ENCODE data around the gene SFXN4. TPM values are rescaled to one million over a fixed set of nuclear protein-coding genes. Genes with fewer than 3 reads are reported as not detected.

SFXN4 gene
- total and polyA plus RNA-seq, 4 donors, result 12.4 to 34.1 (median 24.1) TPM

DNA sequence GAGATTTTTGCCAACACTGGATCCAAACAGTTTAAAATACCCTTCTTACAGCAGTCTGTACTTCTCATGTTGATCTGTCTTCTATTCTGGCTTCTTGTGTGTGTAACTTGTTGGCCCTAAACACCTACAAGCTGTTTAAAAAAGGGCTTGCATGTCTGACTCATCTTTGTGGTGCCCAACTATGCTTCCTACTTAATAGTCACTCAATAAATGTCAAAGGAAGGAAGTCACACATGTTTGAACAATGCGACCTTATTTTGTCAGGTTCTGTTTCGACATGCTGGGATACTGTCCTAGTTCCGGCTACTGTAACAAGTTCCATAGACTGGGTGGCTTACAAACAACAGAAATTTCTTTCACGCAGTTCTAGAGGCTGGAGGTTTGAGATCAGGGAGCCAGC lies 32.4 kb upstream of the SFXN4 start:
- Histone ChIP-seq H3K27me3 (ENCODE audit: control insufficient read depth in 4 of 4, insufficient read depth in 4 of 4, low read length in 3 of 4) (no peaks in the 10 kb centered on the region), H3K4me1 (ENCODE audit: control insufficient read depth in 4 of 4, insufficient read depth in 4 of 4, low read length in 3 of 4) (peaks cover 0 to 3% (median 0%) of the 10 kb centered on the region in 4 donors), H3K4me3 (ENCODE audit: low read depth in 1 of 3, low read length in 3 of 3) (no peak overlapping the region), H3K9me3 (ENCODE audit: control insufficient read depth in 4 of 4, low read length in 3 of 4) (no peaks in the 10 kb centered on the region), H3K27ac (ENCODE audit: low read depth in 1 of 2, low read length in 2 of 2) (no peak overlapping the region), H3K9ac (ENCODE audit: low read depth in 1 of 2, low read length in 2 of 2) (no peak overlapping the region), H3K36me3 (ENCODE audit: control insufficient read depth in 4 of 4, insufficient read depth in 3 of 4, low read depth in 1 of 4, low read length in 3 of 4) (no peaks in the 10 kb centered on the region)
- TF ChIP-seq RXRA (IDR thresholded peaks at IDR 0.05), result no peak
- TF ChIP-seq, protein P1, sequence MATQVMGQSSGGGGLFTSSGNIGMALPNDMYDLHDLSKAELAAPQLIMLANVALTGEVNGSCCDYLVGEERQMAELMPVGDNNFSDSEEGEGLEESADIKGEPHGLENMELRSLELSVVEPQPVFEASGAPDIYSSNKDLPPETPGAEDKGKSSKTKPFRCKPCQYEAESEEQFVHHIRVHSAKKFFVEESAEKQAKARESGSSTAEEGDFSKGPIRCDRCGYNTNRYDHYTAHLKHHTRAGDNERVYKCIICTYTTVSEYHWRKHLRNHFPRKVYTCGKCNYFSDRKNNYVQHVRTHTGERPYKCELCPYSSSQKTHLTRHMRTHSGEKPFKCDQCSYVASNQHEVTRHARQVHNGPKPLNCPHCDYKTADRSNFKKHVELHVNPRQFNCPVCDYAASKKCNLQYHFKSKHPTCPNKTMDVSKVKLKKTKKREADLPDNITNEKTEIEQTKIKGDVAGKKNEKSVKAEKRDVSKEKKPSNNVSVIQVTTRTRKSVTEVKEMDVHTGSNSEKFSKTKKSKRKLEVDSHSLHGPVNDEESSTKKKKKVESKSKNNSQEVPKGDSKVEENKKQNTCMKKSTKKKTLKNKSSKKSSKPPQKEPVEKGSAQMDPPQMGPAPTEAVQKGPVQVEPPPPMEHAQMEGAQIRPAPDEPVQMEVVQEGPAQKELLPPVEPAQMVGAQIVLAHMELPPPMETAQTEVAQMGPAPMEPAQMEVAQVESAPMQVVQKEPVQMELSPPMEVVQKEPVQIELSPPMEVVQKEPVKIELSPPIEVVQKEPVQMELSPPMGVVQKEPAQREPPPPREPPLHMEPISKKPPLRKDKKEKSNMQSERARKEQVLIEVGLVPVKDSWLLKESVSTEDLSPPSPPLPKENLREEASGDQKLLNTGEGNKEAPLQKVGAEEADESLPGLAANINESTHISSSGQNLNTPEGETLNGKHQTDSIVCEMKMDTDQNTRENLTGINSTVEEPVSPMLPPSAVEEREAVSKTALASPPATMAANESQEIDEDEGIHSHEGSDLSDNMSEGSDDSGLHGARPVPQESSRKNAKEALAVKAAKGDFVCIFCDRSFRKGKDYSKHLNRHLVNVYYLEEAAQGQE (IDR thresholded peaks at IDR 0.05), result no peak
- no peak for TF ChIP-seq JUND (IDR thresholded peaks at IDR 0.05)
- TF ChIP-seq YY1 (IDR thresholded peaks at IDR 0.05), result no peak
- no peak for TF ChIP-seq SP1 (IDR thresholded peaks at IDR 0.05)
- no peak for TF ChIP-seq EGR1 (IDR thresholded peaks at IDR 0.05; ENCODE audit: low read depth in 2 of 2)
- TF ChIP-seq, protein P2, sequence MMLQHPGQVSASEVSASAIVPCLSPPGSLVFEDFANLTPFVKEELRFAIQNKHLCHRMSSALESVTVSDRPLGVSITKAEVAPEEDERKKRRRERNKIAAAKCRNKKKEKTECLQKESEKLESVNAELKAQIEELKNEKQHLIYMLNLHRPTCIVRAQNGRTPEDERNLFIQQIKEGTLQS (IDR thresholded peaks at IDR 0.05), result no peak
- TF ChIP-seq, protein P3, sequence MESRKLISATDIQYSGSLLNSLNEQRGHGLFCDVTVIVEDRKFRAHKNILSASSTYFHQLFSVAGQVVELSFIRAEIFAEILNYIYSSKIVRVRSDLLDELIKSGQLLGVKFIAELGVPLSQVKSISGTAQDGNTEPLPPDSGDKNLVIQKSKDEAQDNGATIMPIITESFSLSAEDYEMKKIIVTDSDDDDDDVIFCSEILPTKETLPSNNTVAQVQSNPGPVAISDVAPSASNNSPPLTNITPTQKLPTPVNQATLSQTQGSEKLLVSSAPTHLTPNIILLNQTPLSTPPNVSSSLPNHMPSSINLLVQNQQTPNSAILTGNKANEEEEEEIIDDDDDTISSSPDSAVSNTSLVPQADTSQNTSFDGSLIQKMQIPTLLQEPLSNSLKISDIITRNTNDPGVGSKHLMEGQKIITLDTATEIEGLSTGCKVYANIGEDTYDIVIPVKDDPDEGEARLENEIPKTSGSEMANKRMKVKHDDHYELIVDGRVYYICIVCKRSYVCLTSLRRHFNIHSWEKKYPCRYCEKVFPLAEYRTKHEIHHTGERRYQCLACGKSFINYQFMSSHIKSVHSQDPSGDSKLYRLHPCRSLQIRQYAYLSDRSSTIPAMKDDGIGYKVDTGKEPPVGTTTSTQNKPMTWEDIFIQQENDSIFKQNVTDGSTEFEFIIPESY (IDR thresholded peaks at IDR 0.05), result no peak
- TF ChIP-seq HNF4A (conservative IDR thresholded peaks at IDR 0.05), result no peak
- no peak for TF ChIP-seq HNF4G (IDR thresholded peaks at IDR 0.05)
- TF ChIP-seq, protein P4, sequence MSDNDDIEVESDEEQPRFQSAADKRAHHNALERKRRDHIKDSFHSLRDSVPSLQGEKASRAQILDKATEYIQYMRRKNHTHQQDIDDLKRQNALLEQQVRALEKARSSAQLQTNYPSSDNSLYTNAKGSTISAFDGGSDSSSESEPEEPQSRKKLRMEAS (IDR thresholded peaks at IDR 0.05), result no peak
- TF ChIP-seq FOXA1 (IDR thresholded peaks at IDR 0.05), result no peak
- TF ChIP-seq GABPA (IDR thresholded peaks at IDR 0.05 in 1 of 2, conservative IDR thresholded peaks at IDR 0.05 in 1 of 2), result no peak
- TF ChIP-seq TAF1 (conservative IDR thresholded peaks at IDR 0.05), result no peak
- no peak for TF ChIP-seq NR2F2 (IDR thresholded peaks at IDR 0.05)
- TF ChIP-seq RAD21 (IDR thresholded peaks at IDR 0.05), result no peak
- TF ChIP-seq, protein P5, sequence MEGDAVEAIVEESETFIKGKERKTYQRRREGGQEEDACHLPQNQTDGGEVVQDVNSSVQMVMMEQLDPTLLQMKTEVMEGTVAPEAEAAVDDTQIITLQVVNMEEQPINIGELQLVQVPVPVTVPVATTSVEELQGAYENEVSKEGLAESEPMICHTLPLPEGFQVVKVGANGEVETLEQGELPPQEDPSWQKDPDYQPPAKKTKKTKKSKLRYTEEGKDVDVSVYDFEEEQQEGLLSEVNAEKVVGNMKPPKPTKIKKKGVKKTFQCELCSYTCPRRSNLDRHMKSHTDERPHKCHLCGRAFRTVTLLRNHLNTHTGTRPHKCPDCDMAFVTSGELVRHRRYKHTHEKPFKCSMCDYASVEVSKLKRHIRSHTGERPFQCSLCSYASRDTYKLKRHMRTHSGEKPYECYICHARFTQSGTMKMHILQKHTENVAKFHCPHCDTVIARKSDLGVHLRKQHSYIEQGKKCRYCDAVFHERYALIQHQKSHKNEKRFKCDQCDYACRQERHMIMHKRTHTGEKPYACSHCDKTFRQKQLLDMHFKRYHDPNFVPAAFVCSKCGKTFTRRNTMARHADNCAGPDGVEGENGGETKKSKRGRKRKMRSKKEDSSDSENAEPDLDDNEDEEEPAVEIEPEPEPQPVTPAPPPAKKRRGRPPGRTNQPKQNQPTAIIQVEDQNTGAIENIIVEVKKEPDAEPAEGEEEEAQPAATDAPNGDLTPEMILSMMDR (IDR thresholded peaks at IDR 0.05; ENCODE audit: low read depth, low read length, missing input control), result no peak
- TF ChIP-seq FOXA2 (IDR thresholded peaks at IDR 0.05), result no peak
- WGBS, result 63% methylated on average over 4 of the region's 4 CpGs
- no peak for DNase-seq (ENCODE audit: low spot score)
